Neuronal stem cell (in vitro differentiated cells): ENCODE measurements around the gene PRR30.
A peak's percentile ranks its signal among the peaks of the same experiment; 100 is the strongest.

ENCODE experiments used
- DNase-seq: peaks from one replicate; pipeline ENCODE4 v3.0.0-alpha.2; 2013; ENCODE audit warnings: low spot score
- H2AFZ ChIP-seq: one replicate; pipeline ENCODE4 v1.6.1; 2013; ENCODE audit warnings: mild to moderate bottlenecking, low read length, inconsistent platforms
- H2AK5ac ChIP-seq: 2 replicates; pipeline ENCODE4 v1.6.1; 2013; ENCODE audit warnings: low read depth, mild to moderate bottlenecking, inconsistent platforms, low read length, moderate library complexity, mixed read lengths
- H2BK120ac ChIP-seq: 2 replicates; pipeline ENCODE4 v1.6.1; 2013; ENCODE audit warnings: low read depth, mild to moderate bottlenecking, inconsistent platforms, low read length, moderate library complexity, mixed read lengths
- H2BK12ac ChIP-seq: one replicate; pipeline ENCODE4 v1.6.1; 2013; ENCODE audit warnings: low read length, inconsistent platforms
- H2BK15ac ChIP-seq: 2 replicates; pipeline ENCODE4 v1.6.1; 2013; ENCODE audit warnings: mild to moderate bottlenecking, low read length, inconsistent platforms, mixed read lengths
- H2BK5ac ChIP-seq: one replicate; pipeline ENCODE4 v1.6.1; 2013; ENCODE audit warnings: inconsistent platforms, mild to moderate bottlenecking, low read length, moderate library complexity
- H3K14ac ChIP-seq: one replicate; pipeline ENCODE4 v1.6.1; 2013; ENCODE audit warnings: low read length, inconsistent platforms
- H3K18ac ChIP-seq: 2 replicates; pipeline ENCODE4 v1.6.1; 2013; ENCODE audit warnings: low read length, inconsistent platforms
- H3K23ac ChIP-seq: 2 replicates; pipeline ENCODE4 v1.6.1; 2013; ENCODE audit warnings: low read depth, mild to moderate bottlenecking, mixed read lengths, low read length, inconsistent platforms; ENCODE audit not compliant: poor library complexity
- H3K27ac ChIP-seq: replicated peaks from 3 replicates; pipeline ENCODE4 v1.5.1; 2013; ENCODE audit warnings: low read length, inconsistent platforms
- H3K27me3 ChIP-seq, 3 experiments: 2 replicates each; pipeline ENCODE4 v1.6.1; 2013; ENCODE audit warnings: low read length in 3 of 3, mild to moderate bottlenecking in 2 of 3, inconsistent platforms in 1 of 3, low read depth in 1 of 3, mixed read lengths in 1 of 3, moderate library complexity in 1 of 3; ENCODE audit not compliant: control insufficient read depth in 3 of 3, insufficient read depth in 3 of 3
- H3K36me3 ChIP-seq, 2 donors: replicated peaks in 1 of 2; 2 replicates each; pipeline ENCODE4 v1.6.1; 2013; ENCODE audit warnings: low read length in 2 of 2; ENCODE audit not compliant: control insufficient read depth in 2 of 2, insufficient read depth in 2 of 2
- H3K4ac ChIP-seq: 2 replicates; pipeline ENCODE4 v1.6.1; 2013; ENCODE audit warnings: inconsistent platforms, mild to moderate bottlenecking, low read length, moderate library complexity
- H3K4me1 ChIP-seq, 2 donors: 1 replicate in 1 of 2; 2 replicates in 1 of 2; pipeline ENCODE4 v1.6.1; 2013; ENCODE audit warnings: low read length in 2 of 2, low read depth in 1 of 2; ENCODE audit not compliant: control insufficient read depth in 2 of 2, insufficient read depth in 1 of 2
- H3K4me2 ChIP-seq: one replicate; pipeline ENCODE4 v1.6.1; 2013; ENCODE audit warnings: mild to moderate bottlenecking, low read length, inconsistent platforms; ENCODE audit not compliant: insufficient read depth, poor library complexity, severe bottlenecking
- H3K4me3 ChIP-seq, 2 donors: 2 replicates each; pipeline ENCODE4 v1.5.1; 2013; ENCODE audit warnings: low read length in 2 of 2, mild to moderate bottlenecking in 2 of 2, inconsistent platforms in 1 of 2, moderate library complexity in 1 of 2
- H3K79me1 ChIP-seq: one replicate; pipeline ENCODE4 v1.6.1; 2013; ENCODE audit warnings: low read depth, mild to moderate bottlenecking, inconsistent platforms, low read length, moderate library complexity
- H3K9ac ChIP-seq: one replicate; pipeline ENCODE4 v1.6.1; 2013; ENCODE audit warnings: mild to moderate bottlenecking, low read depth, low read length, inconsistent platforms; ENCODE audit not compliant: poor library complexity
- H3K9me3 ChIP-seq, 2 donors: replicated peaks in 1 of 2; 2 replicates each; pipeline versions ENCODE3 to v1.6.1; 2013; ENCODE audit warnings: low read length in 2 of 2, mild to moderate bottlenecking in 2 of 2, inconsistent platforms in 1 of 2, low read depth in 1 of 2, mixed read lengths in 1 of 2, moderate library complexity in 1 of 2; ENCODE audit not compliant: control insufficient read depth in 2 of 2, insufficient read depth in 1 of 2
- H4K8ac ChIP-seq: one replicate; pipeline ENCODE4 v1.6.1; 2013; ENCODE audit warnings: low read depth, mild to moderate bottlenecking, inconsistent platforms, low read length, moderate library complexity
- H4K91ac ChIP-seq: one replicate; pipeline ENCODE4 v1.6.1; 2013; ENCODE audit warnings: low read length, low read depth, mild to moderate bottlenecking, inconsistent platforms; ENCODE audit not compliant: poor library complexity
- WGBS, 2 donors: extraction: QIAGEN DNeasy Blood & Tissue Kit; methylation state at CpG; one replicate each; pipeline ENCODE4 v1.1.7; 2013; ENCODE audit warnings: missing lambda C conversion rate in 2 of 2, mixed read lengths in 1 of 2; ENCODE audit not compliant: insufficient read length in 2 of 2, insufficient replicate concordance in 1 of 2; ENCODE audit errors: extremely low coverage in 2 of 2; 5-methylcytosine and 5-hydroxymethylcytosine counted together

Gene PRR30

DNA sequence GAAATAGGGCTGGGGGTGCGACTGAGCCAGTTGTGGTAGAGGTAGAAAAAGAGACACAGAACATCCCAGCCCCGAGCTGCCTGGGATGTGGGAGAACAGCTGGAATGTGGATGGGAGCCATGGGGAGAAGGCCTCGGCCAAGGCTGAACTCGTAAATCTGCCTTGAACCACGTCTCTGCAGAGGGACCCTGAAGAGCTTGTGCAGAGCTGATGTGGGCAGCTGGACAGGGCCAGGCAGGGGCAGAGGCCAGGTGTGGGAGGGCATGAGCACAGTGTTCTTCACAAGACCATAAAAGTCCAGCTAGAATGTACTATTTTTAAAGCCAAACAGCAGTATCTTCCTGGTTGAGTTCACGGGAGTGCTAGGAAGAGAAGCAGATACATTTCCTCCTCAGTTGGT is 15.3 kb upstream of the PRR30 start:
- Histone ChIP-seq H2AFZ (no peak overlapping the region), H3K4me1 (peaks cover 0 to 2% of the 10 kb centered on the region in 2 donors), H3K4me2 (no peak overlapping the region), H3K27ac (no peak overlapping the region), H3K9me3 (no peaks in the 10 kb centered on the region), H2BK12ac (no peak overlapping the region), H2BK5ac (no peak overlapping the region), H3K4me3 (no peak overlapping the region), H3K79me1 (no peaks in the 10 kb centered on the region), H3K23ac (no peak overlapping the region), H3K27me3 (peaks cover 0 to 60% (median 0%) of the 10 kb centered on the region in 3 experiments), H3K9ac (no peak overlapping the region), H2BK120ac (no peak overlapping the region), H2BK15ac (no peak overlapping the region), H4K8ac (no peak overlapping the region), H3K36me3 (no peaks in the 10 kb centered on the region), H3K18ac (peak overlapping the region; percentile 30), H3K4ac (no peak overlapping the region), H3K14ac (no peak overlapping the region), H4K91ac (no peak overlapping the region), H2AK5ac (no peak overlapping the region)
- no peak for DNase-seq
- WGBS, 2 donors, result no CpG with 5 or more reads among the region's 6 CpGs

DNA sequence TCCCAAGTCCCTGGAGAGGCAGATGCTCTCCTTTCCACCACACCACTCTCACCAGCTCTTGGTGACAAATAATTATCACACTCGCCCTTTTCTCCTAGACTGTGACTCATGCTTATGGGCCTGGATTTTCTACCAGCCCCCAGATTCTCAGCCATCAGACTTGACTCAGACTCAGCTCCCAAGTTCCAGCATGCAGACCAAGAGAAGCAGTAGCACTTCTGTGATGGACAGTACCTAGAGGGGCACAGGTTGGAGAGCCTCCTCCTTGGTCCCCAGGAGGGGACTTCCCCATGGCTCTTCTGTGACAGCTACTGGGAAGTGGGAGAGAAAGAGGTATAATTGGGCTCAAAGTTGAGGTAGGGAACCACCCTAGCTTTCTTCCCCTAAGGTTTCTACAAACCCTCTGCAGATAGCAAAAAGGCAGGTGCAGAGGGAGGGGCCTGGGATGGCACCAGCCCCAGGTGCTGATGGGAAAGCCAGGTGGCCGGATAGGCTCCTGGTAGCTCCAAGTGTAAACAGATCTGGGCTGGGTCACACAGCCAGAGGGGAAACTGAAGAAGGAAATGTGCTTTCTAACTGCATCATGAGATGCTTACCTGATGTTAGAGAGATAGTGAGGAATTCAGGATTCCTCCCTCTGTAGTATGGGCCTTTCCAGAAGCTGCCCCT is 13.7 kb upstream of the PRR30 start:
- no peak overlapping the region for H3K14ac ChIP-seq
- no peak overlapping the region for H2AK5ac ChIP-seq
- WGBS, 2 donors, result no CpG with 5 or more reads among the region's 2 CpGs
- H3K23ac ChIP-seq, result no peak overlapping the region
- peaks cover 0 to 65% (median 0%) of the 10 kb centered on the region in 3 experiments for H3K27me3 ChIP-seq
- no peak overlapping the region for H2BK120ac ChIP-seq
- H3K9ac ChIP-seq, result no peak overlapping the region
- H4K8ac ChIP-seq, result no peak overlapping the region
- H2BK15ac ChIP-seq, result no peak overlapping the region
- H3K4me1 ChIP-seq, result peaks cover 0 to 2% of the 10 kb centered on the region in 2 donors
- H3K36me3 ChIP-seq, result no peaks in the 10 kb centered on the region
- H3K27ac ChIP-seq, result no peak overlapping the region
- no peak for DNase-seq
- H3K4me3 ChIP-seq, result no peak overlapping the region
- no peak overlapping the region for H2BK5ac ChIP-seq
- H3K18ac ChIP-seq, result no peak overlapping the region
- no peak overlapping the region for H4K91ac ChIP-seq
- H3K4ac ChIP-seq, result no peak overlapping the region
- no peak overlapping the region for H2BK12ac ChIP-seq
- H2AFZ ChIP-seq, result no peak overlapping the region
- H3K79me1 ChIP-seq, result no peaks in the 10 kb centered on the region
- H3K9me3 ChIP-seq, result no peaks in the 10 kb centered on the region
- no peak overlapping the region for H3K4me2 ChIP-seq

DNA sequence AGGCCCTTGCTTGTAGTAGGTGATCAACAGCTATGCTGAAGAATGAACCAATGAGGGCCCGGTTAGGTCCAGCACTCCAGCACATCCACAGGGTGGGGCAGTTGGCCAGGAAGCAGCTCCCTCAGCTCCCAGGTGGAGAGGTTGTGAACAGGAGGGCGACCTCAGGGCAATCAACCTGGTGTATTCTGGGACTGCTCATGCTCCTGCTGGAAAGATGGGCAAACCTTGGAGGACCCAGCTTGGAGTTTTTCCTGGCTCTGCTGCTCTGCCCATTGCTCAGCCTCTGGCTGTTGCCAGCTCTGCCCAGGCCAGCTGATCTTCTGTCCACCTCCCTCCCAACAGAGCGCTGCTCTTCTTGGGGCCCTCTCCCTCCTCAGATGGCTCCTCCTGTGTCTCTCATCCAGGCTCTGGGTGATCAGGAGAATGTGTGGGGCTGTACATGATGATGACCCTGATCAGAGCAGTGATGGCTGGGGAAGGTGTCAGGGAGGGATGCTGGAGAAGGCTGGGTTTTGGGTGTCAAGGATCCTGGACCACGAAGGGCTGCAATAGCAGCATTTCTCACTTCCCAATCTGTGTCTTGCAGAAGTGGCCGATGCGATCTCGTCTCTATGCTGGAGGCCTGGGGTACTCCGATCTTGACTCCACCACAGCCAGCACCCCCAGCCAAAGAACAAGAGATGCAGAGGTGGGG is 13.0 kb upstream of the PRR30 start:
- Histone ChIP-seq H2AFZ (no peak overlapping the region), H2AK5ac (no peak overlapping the region), H3K4me3 (no peak overlapping the region), H4K8ac (no peak overlapping the region), H2BK15ac (no peak overlapping the region), H3K23ac (no peak overlapping the region), H3K79me1 (no peaks in the 10 kb centered on the region), H3K36me3 (no peaks in the 10 kb centered on the region), H3K27me3 (peaks cover 0 to 63% (median 0%) of the 10 kb centered on the region in 3 experiments), H3K9me3 (no peaks in the 10 kb centered on the region), H2BK120ac (no peak overlapping the region), H3K4me2 (no peak overlapping the region), H3K27ac (no peak overlapping the region), H2BK5ac (no peak overlapping the region), H3K4me1 (peaks cover 0 to 2% of the 10 kb centered on the region in 2 donors), H4K91ac (no peak overlapping the region), H3K14ac (no peak overlapping the region), H3K18ac (no peak overlapping the region), H3K9ac (no peak overlapping the region), H2BK12ac (no peak overlapping the region), H3K4ac (no peak overlapping the region)
- no CpG with 5 or more reads among the region's 8 CpGs for WGBS, 2 donors
- DNase-seq, result no peak

DNA sequence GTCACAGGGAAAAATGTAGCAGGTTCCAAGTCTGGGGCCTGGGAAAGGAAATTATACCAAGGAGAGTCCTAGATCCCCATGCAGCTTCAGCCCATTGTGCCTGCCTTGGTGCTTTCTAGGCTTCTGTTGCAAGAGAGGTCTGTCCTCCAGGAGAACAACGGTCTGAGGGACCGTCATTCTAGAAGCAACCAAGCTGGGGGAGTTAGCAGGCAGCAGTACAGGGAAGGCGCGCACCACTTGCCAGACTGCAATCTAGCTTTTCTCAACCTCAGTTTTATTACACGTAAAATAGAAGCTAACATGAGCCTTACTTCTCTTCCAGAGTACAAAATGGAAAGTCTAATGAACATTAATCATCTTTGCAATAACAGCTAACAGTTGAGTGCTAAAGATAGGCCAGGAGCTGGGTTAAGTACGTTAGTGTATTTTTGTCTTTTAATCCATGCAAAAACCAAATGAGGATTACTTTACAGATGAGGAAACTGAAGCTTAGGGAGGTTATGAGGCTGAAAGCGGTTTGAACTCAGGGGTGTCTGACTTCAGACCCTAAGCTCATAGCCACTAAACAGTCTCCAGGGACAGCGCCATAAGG is 11.5 kb upstream of the PRR30 start:
- Histone ChIP-seq H2BK120ac (no peak overlapping the region), H3K4me2 (no peak overlapping the region), H3K36me3 (no peaks in the 10 kb centered on the region), H3K9ac (no peak overlapping the region), H4K8ac (no peak overlapping the region), H2BK12ac (no peak overlapping the region), H3K18ac (no peak overlapping the region), H2AFZ (no peak overlapping the region), H3K4me3 (no peak overlapping the region), H3K4ac (no peak overlapping the region), H3K9me3 (no peaks in the 10 kb centered on the region), H2AK5ac (no peak overlapping the region), H3K27me3 (peaks cover 0 to 63% (median 0%) of the 10 kb centered on the region in 3 experiments), H2BK15ac (no peak overlapping the region), H3K79me1 (no peaks in the 10 kb centered on the region), H3K23ac (no peak overlapping the region), H3K4me1 (peaks cover 0 to 2% of the 10 kb centered on the region in 2 donors), H3K14ac (no peak overlapping the region), H3K27ac (no peak overlapping the region), H2BK5ac (no peak overlapping the region), H4K91ac (no peak overlapping the region)
- no peak for DNase-seq
- no CpG with 5 or more reads among the region's 8 CpGs for WGBS, 2 donors
